Measurements from ENCODE around the gene C2orf68. TPM values are rescaled to one million over a fixed set of nuclear protein-coding genes. Genes with fewer than 3 reads are reported as not detected.
A peak's percentile ranks its signal among the peaks of the same experiment; 100 is the strongest.
"Not testable (repeated sequence)": the region's sequence is repeated elsewhere in the genome, so short reads cannot be mapped to it uniquely, and the experiment has no call there.

Gene C2orf68
- polyA plus RNA-seq, 1 donor (not counting 4 experiments of a cell fraction or from before 2014, with no cell fraction given), result 13.6 TPM

DNA sequence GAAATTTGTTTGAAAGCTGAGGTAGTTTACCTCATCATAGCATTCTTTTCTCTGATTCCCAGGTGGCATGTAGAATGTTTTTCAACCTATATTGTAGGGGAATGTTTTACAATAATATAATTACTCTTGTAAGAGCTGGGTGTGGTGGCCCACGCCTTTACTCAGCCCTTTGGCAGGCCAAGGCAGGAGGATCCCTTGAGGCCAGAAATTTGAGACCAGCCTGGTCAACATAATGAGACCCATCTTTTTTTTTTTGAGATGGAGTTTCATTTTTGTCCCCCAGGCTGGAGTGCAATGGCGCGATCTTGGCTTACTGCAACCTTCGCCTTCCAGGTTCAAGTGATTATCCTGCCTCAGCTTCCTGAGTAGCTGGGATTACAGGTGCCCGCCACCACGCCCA, 7.8 kb upstream of the C2orf68 start:
- Histone ChIP-seq H3K4me3 (ENCODE audit: control insufficient read depth in 2 of 3, extremely low read depth in 1 of 3, insufficient read depth in 2 of 3, low read depth in 1 of 3, low read length in 3 of 3) (no peak overlapping the region), H2AFZ (ENCODE audit: control insufficient read depth, low read length) (no peak overlapping the region), H3K27ac (ENCODE audit: control insufficient read depth, insufficient read depth, low read length) (no peak overlapping the region), H3K4me1 (ENCODE audit: control insufficient read depth, extremely low read depth, insufficient read depth, low read length) (peaks cover 16% of the 10 kb centered on the region), H3K9me1 (ENCODE audit: control insufficient read depth, extremely low read depth, insufficient read depth, low read length) (no peaks in the 10 kb centered on the region), H4K20me1 (ENCODE audit: control insufficient read depth, extremely low read depth, insufficient read depth, low read length) (no peaks in the 10 kb centered on the region), H3K27me3 (ENCODE audit: control insufficient read depth, extremely low read depth, insufficient read depth, low read length) (no peaks in the 10 kb centered on the region), H3K9ac (ENCODE audit: control insufficient read depth, extremely low read depth, insufficient read depth, low read length) (no peak overlapping the region), H3K4me2 (ENCODE audit: control insufficient read depth, extremely low read depth, insufficient read depth, low read depth, low read length) (no peak overlapping the region), H3K9me3 (ENCODE audit: control insufficient read depth, low read depth, low read length) (no peaks in the 10 kb centered on the region), H3K36me3 (ENCODE audit: control insufficient read depth in 2 of 2, extremely low read depth in 1 of 2, insufficient read depth in 2 of 2, low read length in 2 of 2) (peaks cover 7 to 30% of the 10 kb centered on the region in 2 experiments), H3K79me2 (ENCODE audit: control insufficient read depth, insufficient read depth, low read length) (peaks cover 45% of the 10 kb centered on the region)
- dilution Hi-C loops (cut with MboI; ENCODE audit: extremely low pct_ligation_motif_present, low sequenced_read_pairs), result no loop called here
- FAIRE-seq (no peak), DNase-seq (ENCODE audit: low read depth, low spot score) (no peak)
- TF ChIP-seq, protein P1, sequence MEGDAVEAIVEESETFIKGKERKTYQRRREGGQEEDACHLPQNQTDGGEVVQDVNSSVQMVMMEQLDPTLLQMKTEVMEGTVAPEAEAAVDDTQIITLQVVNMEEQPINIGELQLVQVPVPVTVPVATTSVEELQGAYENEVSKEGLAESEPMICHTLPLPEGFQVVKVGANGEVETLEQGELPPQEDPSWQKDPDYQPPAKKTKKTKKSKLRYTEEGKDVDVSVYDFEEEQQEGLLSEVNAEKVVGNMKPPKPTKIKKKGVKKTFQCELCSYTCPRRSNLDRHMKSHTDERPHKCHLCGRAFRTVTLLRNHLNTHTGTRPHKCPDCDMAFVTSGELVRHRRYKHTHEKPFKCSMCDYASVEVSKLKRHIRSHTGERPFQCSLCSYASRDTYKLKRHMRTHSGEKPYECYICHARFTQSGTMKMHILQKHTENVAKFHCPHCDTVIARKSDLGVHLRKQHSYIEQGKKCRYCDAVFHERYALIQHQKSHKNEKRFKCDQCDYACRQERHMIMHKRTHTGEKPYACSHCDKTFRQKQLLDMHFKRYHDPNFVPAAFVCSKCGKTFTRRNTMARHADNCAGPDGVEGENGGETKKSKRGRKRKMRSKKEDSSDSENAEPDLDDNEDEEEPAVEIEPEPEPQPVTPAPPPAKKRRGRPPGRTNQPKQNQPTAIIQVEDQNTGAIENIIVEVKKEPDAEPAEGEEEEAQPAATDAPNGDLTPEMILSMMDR (optimal IDR thresholded peaks at IDR 0.05 in 1 of 3, IDR thresholded peaks at IDR 0.05 in 1 of 3, conservative IDR thresholded peaks at IDR 0.05 in 1 of 3; ENCODE audit: extremely low read depth in 1 of 3, insufficient read depth in 2 of 3, low read length in 3 of 3), result no peak
- TF ChIP-seq EZH2 (IDR thresholded peaks at IDR 0.05; ENCODE audit: low read length), result no peak

DNA sequence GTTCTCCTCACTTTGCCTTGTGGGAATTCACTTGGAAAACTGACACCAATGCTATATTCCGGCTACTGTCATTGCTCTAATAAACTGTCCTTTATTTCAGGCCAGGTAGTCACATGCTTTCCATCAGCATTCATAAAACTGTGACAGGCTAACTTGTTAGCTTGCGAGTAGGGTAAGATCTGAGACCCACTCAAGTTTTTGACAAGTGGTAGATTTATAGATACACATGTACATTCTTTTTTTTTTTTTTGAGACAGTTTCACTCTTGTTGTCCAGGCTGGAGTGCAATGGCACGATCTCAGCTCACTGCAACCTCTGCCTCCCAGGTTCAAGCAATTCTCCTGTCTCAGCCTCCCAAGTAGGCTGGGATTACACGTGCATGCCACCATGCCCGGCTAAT, 5.9 kb upstream of the C2orf68 start:
- H3K4me3 ChIP-seq (ENCODE audit: control insufficient read depth in 2 of 3, extremely low read depth in 1 of 3, insufficient read depth in 2 of 3, low read depth in 1 of 3, low read length in 3 of 3); H2AFZ ChIP-seq (ENCODE audit: control insufficient read depth, low read length); H3K9me1 ChIP-seq (ENCODE audit: control insufficient read depth, extremely low read depth, insufficient read depth, low read length); H3K9ac ChIP-seq (ENCODE audit: control insufficient read depth, extremely low read depth, insufficient read depth, low read length); FAIRE-seq; H3K27ac ChIP-seq (ENCODE audit: control insufficient read depth, insufficient read depth, low read length); H3K27me3 ChIP-seq (ENCODE audit: control insufficient read depth, extremely low read depth, insufficient read depth, low read length); dilution Hi-C loops (cut with MboI; ENCODE audit: extremely low pct_ligation_motif_present, low sequenced_read_pairs); H4K20me1 ChIP-seq (ENCODE audit: control insufficient read depth, extremely low read depth, insufficient read depth, low read length); H3K9me3 ChIP-seq (ENCODE audit: control insufficient read depth, low read depth, low read length); DNase-seq (ENCODE audit: low read depth, low spot score): not testable (repeated sequence)
- Histone ChIP-seq H3K4me2 (ENCODE audit: control insufficient read depth, extremely low read depth, insufficient read depth, low read depth, low read length) (peak overlapping the region; percentile 81), H3K36me3 (ENCODE audit: control insufficient read depth in 2 of 2, extremely low read depth in 1 of 2, insufficient read depth in 2 of 2, low read length in 2 of 2) (peaks cover 5 to 18% of the 10 kb centered on the region in 2 experiments), H3K4me1 (ENCODE audit: control insufficient read depth, extremely low read depth, insufficient read depth, low read length) (peaks cover 16% of the 10 kb centered on the region), H3K79me2 (ENCODE audit: control insufficient read depth, insufficient read depth, low read length) (peaks cover 43% of the 10 kb centered on the region)

DNA sequence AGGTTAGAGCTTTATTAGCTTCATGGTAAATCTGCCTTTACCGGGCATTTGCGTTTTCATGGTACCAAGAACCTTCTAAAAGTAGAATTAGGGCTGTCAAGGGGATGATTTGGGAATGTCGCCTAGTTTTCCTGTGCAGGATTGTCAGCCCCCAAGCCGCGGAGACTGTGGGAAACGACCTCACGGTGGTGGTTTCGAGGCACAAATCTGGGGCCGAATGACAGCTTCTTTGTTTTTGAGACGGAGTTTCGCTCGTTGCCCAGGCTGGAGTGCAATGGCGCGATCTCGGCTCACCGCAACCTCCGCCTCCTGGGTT, 3.5 kb upstream of the C2orf68 start:
- H3K4me3 ChIP-seq (ENCODE audit: control insufficient read depth in 2 of 3, extremely low read depth in 1 of 3, insufficient read depth in 2 of 3, low read depth in 1 of 3, low read length in 3 of 3), result no peak overlapping the region
- no peak overlapping the region for H3K9ac ChIP-seq (ENCODE audit: control insufficient read depth, extremely low read depth, insufficient read depth, low read length)
- H3K4me1 ChIP-seq (ENCODE audit: control insufficient read depth, extremely low read depth, insufficient read depth, low read length), result peaks cover 18% of the 10 kb centered on the region
- dilution Hi-C loops (cut with MboI; ENCODE audit: extremely low pct_ligation_motif_present, low sequenced_read_pairs), result no loop called here
- FAIRE-seq (no peak), DNase-seq (ENCODE audit: low read depth, low spot score) (no peak)
- no peaks in the 10 kb centered on the region for H3K27me3 ChIP-seq (ENCODE audit: control insufficient read depth, extremely low read depth, insufficient read depth, low read length)
- H3K4me2 ChIP-seq (ENCODE audit: control insufficient read depth, extremely low read depth, insufficient read depth, low read depth, low read length), result no peak overlapping the region
- H3K9me3 ChIP-seq (ENCODE audit: control insufficient read depth, low read depth, low read length), result no peaks in the 10 kb centered on the region
- no peak overlapping the region for H3K27ac ChIP-seq (ENCODE audit: control insufficient read depth, insufficient read depth, low read length)
- H3K9me1 ChIP-seq (ENCODE audit: control insufficient read depth, extremely low read depth, insufficient read depth, low read length), result no peaks in the 10 kb centered on the region
- H3K36me3 ChIP-seq (ENCODE audit: control insufficient read depth in 2 of 2, extremely low read depth in 1 of 2, insufficient read depth in 2 of 2, low read length in 2 of 2), result peaks cover 0 to 11% of the 10 kb centered on the region in 2 experiments
- no peak overlapping the region for H2AFZ ChIP-seq (ENCODE audit: control insufficient read depth, low read length)
- TF ChIP-seq, protein P1 (optimal IDR thresholded peaks at IDR 0.05 in 1 of 3, IDR thresholded peaks at IDR 0.05 in 1 of 3, conservative IDR thresholded peaks at IDR 0.05 in 1 of 3; ENCODE audit: extremely low read depth in 1 of 3, insufficient read depth in 2 of 3, low read length in 3 of 3), result no peak
- no peak for TF ChIP-seq EZH2 (IDR thresholded peaks at IDR 0.05; ENCODE audit: low read length)
- no peaks in the 10 kb centered on the region for H4K20me1 ChIP-seq (ENCODE audit: control insufficient read depth, extremely low read depth, insufficient read depth, low read length)
- H3K79me2 ChIP-seq (ENCODE audit: control insufficient read depth, insufficient read depth, low read length), result peaks cover 46% of the 10 kb centered on the region

DNA sequence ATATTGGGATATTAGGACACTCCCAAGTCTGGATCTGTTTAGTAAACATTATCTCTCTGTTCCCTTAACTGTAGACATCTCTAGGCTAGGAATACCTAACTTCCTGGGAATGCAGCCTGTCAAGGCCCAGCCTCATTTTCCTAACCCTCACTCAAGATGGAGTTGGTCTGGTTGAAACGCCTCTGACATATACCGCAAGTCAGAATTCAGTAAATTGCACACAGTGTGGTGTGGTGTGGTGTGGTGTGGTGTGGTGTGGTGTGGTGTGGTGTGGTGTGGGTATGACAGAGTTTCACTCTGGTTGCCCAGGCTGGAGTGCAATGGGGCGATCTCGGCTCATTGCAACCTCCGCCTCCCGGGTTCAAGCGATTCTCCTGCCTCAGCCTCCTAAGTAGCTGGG, 2.9 kb upstream of the C2orf68 start:
- H3K27me3 ChIP-seq (ENCODE audit: control insufficient read depth, extremely low read depth, insufficient read depth, low read length); dilution Hi-C loops (cut with MboI; ENCODE audit: extremely low pct_ligation_motif_present, low sequenced_read_pairs); H3K9me3 ChIP-seq (ENCODE audit: control insufficient read depth, low read depth, low read length); H3K9me1 ChIP-seq (ENCODE audit: control insufficient read depth, extremely low read depth, insufficient read depth, low read length); H3K4me2 ChIP-seq (ENCODE audit: control insufficient read depth, extremely low read depth, insufficient read depth, low read depth, low read length); H2AFZ ChIP-seq (ENCODE audit: control insufficient read depth, low read length); H4K20me1 ChIP-seq (ENCODE audit: control insufficient read depth, extremely low read depth, insufficient read depth, low read length); DNase-seq (ENCODE audit: low read depth, low spot score); H3K4me3 ChIP-seq (ENCODE audit: control insufficient read depth in 2 of 3, extremely low read depth in 1 of 3, insufficient read depth in 2 of 3, low read depth in 1 of 3, low read length in 3 of 3); FAIRE-seq; H3K9ac ChIP-seq (ENCODE audit: control insufficient read depth, extremely low read depth, insufficient read depth, low read length); H3K27ac ChIP-seq (ENCODE audit: control insufficient read depth, insufficient read depth, low read length): not testable (repeated sequence)
- peaks cover 18% of the 10 kb centered on the region for H3K4me1 ChIP-seq (ENCODE audit: control insufficient read depth, extremely low read depth, insufficient read depth, low read length)
- H3K36me3 ChIP-seq (ENCODE audit: control insufficient read depth in 2 of 2, extremely low read depth in 1 of 2, insufficient read depth in 2 of 2, low read length in 2 of 2), result peaks cover 0 to 11% of the 10 kb centered on the region in 2 experiments
- peaks cover 47% of the 10 kb centered on the region for H3K79me2 ChIP-seq (ENCODE audit: control insufficient read depth, insufficient read depth, low read length)

All from keratinocyte (primary cell).